Stimulated activated CD8-positive, alpha-beta memory T cell treated with anti-CD3 and anti-CD28 coated beads, Interleukin-15, amount 100 ng/mL, for 1 hour (primary cell): ENCODE data around the gene HSF4.

Experiments used
- DNase-seq: peaks from one replicate; pipeline ENCODE4 v3.0.0-alpha.2; 2020; ENCODE audit warnings: low read depth

Gene HSF4

GRCh38 chr16:67150047-67150832 lies 14.3 kb upstream of the HSF4 start:
- no peak for DNase-seq

GRCh38 chr16:67150833-67151396 lies 13.6 kb upstream of the HSF4 start, which contains the start of gene B3GNT9:
Gene B3GNT9 (minus strand): TSS chr16:67150998. CDS start chr16:67150485, 513 bp downstream.
- no peak for DNase-seq

- no peak for DNase-seq
These were observed 13.0 kb upstream of the HSF4 start for GRCh38 chr16:67151431-67152097.

- DNase-seq = no peak
These were observed 9.8 kb upstream of the HSF4 start for GRCh38 chr16:67154578-67155294.

GRCh38 chr16:67155295-67156142 lies 9.0 kb upstream of the HSF4 start:
- peak; percentile 50 for DNase-seq

GRCh38 chr16:67156143-67156844 lies 8.3 kb upstream of the HSF4 start:
- no peak for DNase-seq

- DNase-seq = no peak
These were observed 7.3 kb upstream of the HSF4 start for GRCh38 chr16:67157106-67157748.

- no peak for DNase-seq
These were observed 6.5 kb upstream of the HSF4 start for GRCh38 chr16:67157892-67158635.

GRCh38 chr16:67158637-67159600 lies 5.6 kb upstream of the HSF4 start:
- DNase-seq = peak; percentile 63

GRCh38 chr16:67161595-67162058 lies 2.9 kb upstream of the HSF4 start:
- DNase-seq = no peak

GRCh38 chr16:67162506-67163163 lies 1.9 kb upstream of the HSF4 start:
- no peak for DNase-seq

GRCh38 chr16:67163164-67163998 lies 1.2 kb upstream of the HSF4 start:
- DNase-seq = no peak

- DNase-seq = no peak
These were observed 466 bp upstream of the HSF4 start for GRCh38 chr16:67163999-67164558.

GRCh38 chr16:67165121-67166078 lies 855 bp downstream of the HSF4 start:
- no peak for DNase-seq

GRCh38 chr16:67166110-67166547 lies 1.6 kb downstream of the HSF4 start:
- DNase-seq = no peak
